Stimulated activated CD8-positive, alpha-beta memory T cell treated with anti-CD3 and anti-CD28 coated beads, Interleukin-12 subunit alpha, Interleukin-12 subunit beta, amount 100 ng/mL, for 1 hour (primary cell): ENCODE measurements around the gene RNF112.
"Not testable (repeated sequence)": the region's sequence is repeated elsewhere in the genome, so short reads cannot be mapped to it uniquely, and the experiment has no call there.

Experiments used
- DNase-seq: peaks from one replicate; pipeline ENCODE4 v3.0.0-alpha.2; 2020; ENCODE audit warnings: low read depth

Gene RNF112

DNA sequence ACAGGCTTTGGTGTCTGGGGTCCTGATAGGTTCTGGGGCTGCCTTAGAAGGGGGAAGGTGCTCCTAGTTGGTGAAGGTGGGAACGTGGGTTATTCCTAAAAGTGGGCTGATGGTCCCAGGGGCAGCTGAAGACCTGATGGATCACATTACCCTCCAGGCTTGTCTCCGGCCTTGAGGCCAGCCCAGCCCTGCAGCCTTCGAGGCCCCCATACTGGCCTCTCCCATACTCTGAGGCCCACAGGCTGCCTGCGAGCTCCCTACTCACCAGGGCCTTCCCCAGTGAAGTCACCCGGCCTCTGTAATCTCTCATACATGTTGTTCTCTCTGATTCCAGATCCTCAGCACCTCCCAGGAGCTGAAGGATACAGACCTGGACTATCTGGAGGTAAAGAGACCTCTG is 2.7 kb downstream of the RNF112 start:
- no peak for DNase-seq

DNA sequence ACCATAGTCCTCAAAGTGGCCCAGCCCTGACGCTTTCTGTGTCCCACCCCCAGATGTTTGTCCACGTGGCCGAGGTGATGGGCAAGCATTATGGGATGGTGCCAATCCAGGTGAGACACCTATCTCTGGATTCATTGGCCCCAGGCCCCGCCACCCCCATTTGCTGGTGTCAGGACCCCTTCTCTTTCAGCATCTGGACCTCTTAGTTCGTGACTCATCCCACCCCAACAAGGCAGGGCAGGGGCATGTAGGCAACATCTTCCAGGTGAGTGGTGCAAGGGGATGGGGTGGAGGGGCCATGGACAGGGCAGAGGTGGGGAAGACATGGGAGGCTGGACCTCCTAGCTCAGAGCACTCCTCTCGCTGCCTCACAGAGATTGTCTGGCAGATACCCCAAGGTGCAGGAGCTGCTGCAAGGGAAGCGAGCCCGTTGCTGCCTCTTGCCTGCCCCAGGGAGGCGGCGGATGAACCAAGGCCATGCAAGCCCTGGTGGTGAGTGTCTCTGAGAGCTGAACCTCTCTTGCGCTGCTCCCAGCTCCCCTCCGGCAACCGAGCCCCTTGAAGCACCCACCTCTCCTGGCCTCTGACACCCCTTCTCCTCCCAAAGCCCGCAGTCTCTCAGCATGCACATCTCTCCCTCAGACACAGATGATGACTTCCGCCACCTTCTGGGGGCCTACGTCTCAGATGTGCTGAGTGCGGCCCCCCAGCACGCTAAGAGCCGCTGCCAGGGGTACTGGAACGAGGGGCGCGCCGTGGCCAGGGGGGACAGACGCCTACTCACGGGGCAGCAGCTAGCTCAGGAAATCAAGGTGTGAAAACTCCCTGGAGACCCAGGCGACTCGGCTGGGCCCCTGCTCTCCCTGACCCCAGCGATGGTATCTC is 3.6 kb downstream of the RNF112 start:
- no peak for DNase-seq

DNA sequence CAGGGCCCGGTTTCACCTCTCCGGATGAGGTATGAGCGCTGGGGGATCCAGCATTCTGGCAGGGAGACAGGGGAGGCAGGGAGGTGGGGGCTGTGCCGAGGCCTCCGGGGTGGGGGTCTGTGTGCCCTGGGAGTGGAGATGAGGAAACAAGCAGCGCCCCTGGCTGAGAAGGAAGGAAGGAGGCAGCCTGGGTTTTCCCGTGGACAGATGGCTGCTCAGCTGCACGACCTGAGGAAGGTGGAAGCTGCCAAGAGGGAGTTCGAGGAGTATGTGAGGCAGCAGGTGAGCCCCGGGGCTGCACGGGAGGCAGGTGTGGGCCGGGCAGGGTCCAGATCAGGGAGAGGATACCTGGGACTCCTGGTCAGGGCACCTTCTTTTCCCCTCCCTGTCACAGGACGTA is 4.3 kb downstream of the RNF112 start:
- no peak for DNase-seq

DNA sequence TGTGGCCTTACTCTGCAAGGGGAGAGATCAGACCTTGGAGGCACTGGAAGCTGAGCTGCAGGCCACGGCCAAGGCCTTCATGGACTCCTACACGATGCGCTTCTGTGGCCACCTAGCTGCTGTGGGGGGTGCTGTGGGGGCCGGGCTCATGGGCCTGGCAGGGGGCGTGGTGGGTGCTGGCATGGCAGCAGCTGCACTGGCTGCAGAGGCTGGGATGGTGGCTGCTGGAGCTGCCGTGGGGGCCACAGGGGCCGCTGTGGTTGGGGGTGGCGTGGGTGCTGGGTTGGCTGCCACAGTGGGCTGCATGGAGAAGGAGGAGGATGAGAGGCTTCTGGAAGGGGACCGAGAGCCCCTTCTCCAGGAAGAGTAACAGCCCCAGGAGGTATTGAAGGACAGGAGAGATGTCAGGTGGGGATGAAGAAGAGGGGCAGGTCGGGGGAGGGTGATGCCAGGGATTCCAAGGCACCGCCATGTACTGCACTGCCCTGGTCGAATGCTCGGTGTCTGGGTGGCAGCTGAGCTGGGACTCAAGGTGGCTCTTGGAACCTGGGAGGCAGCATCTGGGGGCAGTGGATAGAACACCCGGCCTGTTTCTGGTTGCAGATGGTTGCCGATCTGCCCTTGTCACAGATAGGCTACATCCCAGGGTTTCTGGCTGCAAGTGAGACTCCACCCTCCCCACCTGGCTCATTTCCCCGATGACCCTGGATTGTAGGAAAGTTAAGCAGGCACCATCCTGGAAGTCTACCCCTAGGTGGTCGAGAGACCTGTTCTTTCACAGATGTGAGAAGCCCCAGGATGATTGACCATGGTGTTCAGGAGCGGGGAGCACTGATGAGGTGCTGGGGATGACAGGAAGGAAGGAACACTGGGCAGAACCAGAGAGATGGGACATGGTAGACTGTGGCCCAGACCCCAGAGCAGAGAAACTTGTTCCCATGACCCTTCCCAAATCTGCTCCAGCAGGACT is 5.1 kb downstream of the RNF112 start:
- DNase-seq: no peak

DNA sequence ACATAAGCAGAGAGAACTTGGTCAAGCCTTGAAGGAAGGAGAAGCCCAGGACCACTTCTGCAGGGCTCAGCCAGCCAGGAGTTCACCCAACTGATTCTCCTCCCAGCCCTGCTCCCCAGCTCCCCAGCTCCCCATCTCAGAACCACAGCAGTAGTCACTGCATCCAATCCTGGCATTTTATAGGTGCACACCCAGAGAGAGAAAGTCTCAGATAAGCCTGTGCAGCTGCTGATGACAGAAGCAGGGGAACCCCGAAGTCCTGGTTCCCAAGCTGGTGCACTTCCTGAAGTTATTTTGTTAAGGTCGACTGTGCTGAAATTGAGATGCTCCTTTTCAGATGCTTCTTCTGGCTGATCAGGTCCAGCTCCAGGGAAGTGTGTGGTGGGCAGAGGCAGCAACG is 6.6 kb downstream of the RNF112 start:
- no peak for DNase-seq

DNA sequence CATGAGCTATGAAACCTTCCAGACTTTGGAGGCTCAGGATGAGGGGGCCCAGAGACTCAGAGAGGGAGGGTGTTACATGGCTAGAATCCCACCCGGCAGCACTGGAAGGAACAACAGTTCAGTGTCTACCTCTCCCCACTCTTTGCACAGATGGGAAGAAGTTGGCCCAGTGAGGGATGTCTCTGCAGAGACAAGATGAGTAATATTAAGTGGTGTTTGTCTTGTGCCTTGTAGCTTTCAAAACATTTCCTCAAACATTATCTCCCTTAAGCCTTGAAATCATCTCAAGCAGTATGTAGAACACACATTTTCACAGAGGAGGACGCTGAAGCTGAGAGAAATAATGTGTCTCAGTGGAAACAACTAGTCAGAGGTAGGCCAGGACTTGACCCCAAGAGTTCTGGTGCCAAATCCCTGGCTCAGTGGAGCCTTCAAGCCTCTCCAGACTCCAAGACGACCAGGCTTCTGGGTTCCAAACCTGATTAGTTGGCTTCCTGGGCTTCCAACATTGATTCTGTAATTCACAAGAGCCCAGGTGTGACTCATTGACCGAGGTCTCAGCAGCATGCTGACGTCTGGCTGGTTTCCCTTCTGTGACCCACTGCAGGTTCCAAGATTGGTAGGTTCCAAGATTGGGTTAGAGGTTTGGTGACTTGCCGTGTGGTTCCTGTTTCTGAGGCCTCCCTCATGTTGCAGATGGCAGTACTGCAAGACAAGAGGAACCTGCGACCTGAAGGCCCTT is 7.4 kb downstream of the RNF112 start:
- DNase-seq: no peak

DNA sequence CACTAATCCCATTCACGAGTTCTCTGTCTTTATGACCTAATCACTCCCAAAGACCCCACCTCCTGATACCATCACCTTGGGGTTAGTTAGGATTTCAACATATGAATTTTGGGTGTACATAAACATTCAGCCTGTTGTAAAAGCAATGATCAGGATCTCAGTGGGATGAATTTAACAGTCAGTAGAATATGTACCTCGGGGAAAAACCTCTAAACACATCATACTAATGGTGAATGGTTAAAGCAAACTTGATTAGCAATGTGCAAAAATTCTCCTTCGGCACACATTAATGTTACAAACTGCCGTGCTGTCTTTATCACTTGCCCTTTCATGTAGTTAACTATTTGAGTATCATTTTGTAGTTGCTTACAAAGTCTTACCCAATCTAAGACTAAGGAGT is 10.2 kb downstream of the RNF112 start:
- no peak for DNase-seq

DNA sequence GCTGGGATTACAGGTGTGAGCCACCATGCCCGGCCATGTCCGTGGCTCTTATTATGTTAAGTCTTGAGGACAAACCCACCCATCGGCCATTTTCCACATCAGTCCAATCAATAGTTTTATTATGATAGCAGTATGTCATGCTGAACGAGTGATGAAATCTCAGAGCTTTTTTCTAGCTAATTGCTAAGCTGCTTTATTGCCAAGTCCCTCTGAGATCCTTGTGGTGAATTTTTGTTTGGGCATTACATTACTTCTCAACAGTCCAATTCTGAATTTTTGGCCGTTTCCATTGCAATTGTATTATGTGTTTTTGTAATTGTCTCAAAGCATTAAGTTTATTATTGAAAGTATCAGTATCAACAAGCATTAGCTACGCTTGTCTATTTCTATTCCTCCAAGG is 10.9 kb downstream of the RNF112 start:
- DNase-seq: no peak

DNA sequence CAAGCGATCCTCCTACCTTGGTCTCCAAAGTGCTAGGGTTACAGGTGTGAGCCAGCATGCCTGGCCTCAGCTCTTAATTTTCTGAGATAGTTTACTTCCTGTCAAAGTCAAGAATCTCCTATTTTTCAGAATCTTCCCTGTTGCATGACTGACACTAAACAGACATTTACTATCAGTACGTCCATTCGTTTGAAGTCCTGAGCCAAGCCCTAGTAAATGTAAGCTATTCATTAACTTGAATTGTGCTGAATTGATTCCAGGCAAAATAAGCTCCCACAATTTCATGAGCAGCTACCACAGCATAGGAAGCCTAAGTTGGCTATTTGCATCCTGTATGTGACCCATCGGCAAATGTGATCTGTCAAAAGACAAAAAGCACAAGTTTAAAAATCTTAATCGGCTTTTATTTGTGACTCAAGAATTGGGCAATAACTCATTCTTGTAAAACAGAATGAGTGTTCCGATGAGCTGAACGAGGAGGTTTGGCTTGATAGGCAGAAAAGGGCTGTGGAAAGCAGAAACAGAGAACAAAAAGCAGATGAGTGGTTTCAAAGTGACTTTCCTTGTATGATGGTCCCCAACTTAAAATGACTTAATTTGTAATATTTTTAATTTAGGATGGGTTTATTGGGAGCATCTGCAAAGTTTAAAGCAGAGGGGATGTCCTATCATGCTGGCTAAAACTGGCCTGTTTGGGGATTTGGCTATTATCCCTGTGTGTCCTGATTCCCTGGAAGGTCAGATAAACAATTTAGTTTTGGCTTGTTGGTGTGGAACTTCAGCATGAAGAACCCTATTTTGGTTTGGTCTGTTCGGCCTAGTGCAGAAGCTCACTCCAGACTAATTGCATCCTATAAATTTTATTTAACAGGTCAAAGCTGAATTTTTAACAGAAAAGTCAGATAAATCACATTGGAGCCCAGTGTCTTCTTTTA is 14.2 kb downstream of the RNF112 start:
- no peak for DNase-seq

DNA sequence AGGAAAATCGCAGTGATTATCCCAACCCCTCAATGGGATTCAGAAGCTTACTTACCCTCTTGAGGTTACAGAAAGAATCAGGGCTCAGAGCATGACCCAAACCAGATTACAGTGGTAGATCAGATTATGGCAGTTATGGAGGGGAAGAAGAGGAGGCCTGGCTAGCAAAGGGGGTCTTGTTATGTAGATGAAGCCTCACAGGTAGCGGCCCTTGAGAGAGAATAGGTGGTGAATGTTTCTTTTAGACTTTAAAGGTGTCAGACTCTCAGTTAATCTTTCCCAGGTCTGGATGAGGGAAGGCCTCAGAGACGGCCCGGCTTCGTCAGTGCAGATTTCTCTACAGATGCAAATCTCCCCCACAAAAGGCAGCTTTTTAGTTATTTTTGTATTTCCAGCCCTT is 15.6 kb downstream of the RNF112 start:
- DNase-seq: no peak

DNA sequence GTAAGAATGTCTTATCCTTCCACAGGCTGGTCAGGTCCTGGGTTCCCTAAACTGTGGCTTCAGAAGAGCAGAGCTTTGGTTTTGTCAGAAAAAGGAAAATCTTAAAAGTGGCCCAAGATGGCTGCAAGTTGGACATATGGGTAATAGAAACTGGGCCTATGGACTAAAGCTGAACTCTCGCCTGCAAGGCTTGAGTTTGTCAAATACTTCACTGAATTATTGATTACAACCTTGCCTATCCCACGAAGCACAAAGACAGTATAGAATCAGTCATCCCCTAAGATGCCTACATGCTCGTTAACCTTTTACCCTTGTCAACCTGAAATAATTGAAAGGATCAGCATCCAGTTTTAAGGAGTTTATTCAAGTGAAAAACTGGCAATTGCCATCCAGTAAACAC is 20.7 kb downstream of the RNF112 start:
- DNase-seq: no peak

DNA sequence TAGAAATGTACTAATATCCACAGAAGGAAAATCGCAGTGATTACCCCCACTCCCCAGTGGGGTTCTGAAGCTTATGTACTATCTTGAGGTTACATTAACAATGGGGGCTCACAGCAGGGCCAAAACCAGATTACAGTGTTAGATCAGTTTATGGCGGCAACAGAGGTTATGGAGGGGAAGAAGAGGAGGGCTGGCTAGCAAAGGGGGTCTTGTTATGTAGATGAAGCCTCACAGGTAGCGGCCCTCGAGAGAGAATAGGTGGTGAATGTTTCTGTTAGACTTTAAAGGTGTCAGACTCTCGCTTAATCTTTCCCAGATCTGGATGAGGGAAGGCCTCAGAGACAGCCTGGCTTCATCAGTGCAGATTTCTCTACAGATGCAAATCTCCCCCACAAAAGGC is 22.2 kb downstream of the RNF112 start:
- DNase-seq: no peak

DNA sequence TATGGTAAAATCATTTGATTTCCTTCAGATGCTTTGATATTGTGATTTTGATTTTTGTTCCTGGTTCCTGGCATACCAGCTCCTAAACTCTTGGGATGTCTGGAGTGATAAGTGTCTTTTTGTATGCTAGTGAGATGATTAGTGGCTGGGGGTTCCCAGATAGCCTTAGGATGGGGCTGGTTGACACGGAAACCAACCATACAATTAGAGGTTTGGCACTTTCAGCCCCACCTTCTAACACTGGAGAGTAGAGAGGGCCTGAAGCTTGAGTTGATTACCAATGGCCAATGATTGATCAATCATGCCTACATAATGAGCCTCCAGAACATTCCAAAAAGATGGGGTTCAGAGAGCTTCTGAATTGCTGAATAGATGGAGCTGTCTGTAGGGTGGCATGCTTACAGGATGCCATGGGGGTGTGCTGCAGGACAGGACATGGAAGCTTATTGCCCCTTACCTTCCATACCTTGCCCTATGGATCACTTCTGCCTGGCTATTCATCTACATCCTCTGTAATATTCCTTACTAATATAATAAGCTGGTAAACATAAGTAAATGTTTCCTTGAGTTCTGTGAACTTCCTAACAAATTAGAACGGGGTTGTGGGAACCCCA is 22.8 kb downstream of the RNF112 start:
- DNase-seq: no peak

DNA sequence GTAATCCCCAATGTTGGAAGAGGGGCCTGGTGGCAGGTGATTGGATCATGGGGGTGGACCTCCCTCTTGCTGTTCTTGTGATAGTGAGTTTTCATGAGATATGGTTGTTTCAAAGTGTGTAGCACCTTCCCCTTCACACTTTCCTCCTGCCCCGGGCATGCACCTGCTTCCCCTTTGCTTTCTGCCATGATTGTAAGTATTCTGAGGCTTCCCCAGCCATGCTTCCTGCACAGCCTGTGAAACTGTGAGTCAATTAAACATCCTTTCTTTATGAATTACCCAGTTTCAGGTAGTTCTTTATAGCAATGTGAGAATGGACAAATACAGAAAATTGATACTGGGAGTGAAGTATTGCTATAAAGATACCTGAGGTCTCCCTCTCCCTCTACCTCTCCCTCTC is 29.4 kb downstream of the RNF112 start:
- DNase-seq: no peak

DNA sequence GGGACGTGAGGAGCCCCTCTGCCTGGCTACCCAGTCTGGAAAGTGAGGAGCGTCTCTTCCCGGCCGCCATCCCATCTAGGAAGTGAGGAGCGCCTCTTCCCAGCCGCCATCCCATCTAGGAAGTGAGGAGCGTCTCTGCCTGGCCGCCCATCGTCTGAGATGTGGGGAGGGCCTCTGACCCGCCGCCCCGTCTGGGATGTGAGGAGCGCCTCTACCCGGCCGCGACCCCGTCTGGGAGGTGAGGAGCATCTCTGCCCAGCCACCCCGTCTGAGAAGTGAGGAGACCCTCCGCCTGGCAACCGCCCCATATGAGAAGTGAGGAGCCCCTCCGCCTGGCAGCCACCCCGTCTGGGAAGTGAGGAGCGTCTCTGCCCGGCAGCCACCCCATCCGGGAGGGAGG is 30.3 kb downstream of the RNF112 start:
- not testable (repeated sequence) for DNase-seq

DNA sequence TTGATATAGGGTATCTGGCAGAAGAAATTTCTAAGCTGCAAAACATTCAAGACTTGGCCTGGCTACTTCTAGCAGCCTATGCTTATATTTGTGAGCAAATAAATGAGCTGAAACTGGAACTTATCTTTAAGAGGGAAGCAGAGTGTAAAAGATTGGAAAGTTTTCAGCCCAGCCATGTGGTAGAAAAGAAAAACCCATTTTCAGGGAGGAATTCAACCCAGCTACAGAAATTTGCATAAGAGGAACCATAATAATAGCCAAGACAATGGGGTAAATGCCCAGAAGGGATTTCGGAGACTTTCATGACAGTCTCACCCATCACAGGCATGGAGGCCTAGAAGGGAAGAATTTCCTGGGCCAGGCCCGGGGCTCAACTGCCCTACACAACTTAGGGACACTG is 31.7 kb downstream of the RNF112 start:
- DNase-seq: no peak

DNA sequence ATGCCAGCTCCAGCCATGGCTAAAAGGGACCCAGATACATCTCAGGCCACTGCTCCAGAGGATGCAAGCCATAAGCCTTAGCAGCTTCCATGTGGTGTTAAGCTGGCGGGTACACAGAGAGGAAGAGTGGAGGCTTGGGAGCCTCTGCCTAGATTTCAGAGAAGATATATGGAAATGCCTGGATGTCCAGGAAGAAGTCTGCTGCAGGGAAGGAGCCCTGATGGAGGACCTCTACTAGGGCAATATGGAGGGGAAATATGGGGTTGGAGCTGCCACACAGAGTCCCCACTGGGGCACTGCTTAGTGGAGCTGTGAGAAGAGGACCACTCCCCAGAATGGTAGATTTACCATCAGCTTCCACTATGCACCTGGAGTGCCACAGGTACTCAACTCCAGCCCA is 32.1 kb downstream of the RNF112 start:
- DNase-seq: no peak

DNA sequence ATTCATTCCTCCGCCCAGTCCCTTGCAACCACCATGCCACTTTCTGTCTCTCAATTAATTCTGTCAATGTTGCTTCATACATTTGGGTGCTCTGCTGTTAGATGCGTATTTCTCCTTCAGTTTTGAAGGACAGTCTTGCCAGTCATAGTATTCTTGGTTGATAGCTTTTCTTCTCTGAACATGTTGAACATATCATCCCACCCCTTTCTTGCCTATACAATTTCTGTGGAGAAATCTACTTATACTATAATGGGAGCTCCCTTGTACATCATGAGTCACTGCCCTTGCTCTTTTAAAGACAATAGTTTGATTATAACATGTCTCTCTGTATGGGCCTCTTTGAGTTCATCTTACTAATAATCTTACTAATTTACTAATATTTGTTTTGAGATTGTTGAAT is 34.1 kb downstream of the RNF112 start:
- no peak for DNase-seq

DNA sequence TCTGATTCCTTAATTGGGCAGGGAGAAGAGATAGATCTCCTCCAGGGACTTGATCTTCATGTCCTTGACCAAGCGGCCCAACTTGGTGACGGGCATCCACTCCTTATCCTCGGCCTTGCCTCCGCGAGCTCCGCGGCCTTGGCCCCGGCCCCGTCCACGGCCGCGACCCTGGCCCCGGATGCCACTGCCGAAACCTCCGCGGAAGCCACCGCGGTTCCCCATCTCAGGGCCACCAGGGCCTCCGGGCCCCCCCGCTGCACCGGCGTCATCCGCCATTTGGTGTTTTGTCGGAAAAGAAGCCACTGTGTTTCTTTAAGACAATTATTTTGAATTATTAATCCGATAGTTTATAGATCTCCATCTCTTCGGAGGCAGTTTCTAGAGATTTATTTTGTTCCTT is 35.5 kb downstream of the RNF112 start:
- not testable (repeated sequence) for DNase-seq

DNA sequence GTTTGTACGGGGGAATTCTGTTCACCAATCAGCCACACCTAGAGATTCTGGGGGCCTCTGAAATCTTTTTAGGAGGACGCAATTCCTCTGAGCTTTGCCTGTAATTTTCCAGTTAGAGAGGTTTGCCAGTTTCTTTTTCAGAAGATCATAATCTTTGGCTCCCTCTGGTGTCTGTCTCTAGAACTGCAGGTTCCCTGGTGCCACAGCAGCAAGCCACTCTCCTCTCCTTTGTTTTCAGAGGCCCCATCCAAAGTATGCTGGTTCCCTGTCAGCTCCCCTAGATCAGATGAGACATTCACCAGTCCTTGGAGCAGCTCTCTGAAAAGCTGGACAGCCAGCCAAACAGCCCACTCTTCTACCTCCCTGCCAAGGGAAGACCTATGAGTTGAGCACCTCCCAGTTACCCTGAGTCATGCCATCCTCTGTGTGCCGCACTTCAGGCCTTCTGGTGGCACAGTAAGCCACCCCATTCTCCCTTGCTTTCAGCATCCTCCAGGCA is 36.1 kb downstream of the RNF112 start:
- DNase-seq: peak; percentile 67
